DMS 273 (cell line): ENCODE results near the gene STMND1.

Experiments
- DNase-seq: peaks from one replicate; lab custom pipeline; 2025; ENCODE audit not compliant: unreplicated experiment; lab: John Stamatoyannopoulos, UW

The STMND1 gene

DNA sequence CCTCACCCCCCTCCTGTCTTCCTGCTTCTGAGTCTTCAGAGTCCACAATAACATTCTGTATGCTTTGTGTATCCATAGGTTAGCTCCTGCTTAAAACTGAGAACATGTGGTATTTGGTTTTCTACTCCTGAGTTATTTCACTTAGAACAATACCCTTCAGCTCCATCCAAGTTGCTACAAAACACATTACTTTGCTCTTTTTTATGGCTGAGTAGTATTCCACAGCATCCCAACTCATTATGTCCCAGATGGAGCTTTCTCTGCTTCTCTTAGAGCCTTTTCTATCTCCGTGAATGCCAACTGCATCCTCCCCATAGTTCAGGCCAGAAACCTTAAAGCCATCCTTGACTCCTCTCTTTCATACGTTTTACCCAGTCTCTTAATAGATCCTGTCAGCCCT is 55.8 kb downstream of the STMND1 start:
- DNase-seq: no peak

DNA sequence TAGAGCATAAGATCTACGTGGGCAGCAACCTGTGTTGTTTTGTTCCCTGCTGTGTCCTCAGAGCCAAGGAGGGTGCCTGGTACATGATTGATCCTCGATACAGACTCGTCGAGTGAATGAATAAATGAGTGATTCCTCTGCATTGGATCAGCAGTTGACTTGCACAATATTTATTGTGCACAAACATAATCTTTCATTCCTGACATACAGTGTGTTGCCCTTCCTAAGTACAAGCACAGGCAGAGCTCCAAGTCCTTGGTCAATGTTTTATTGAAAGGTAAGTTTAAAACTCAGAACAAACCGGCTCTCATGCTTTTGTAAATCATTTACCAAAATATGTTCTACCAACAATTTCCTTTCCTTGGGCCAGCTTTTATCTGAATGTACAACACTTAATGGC is 57.4 kb downstream of the STMND1 start:
- DNase-seq: no peak

- no peak for DNase-seq
Measured at GRCh38 chr6:17161076-17161475, 59.2 kb downstream of the STMND1 start.

DNA sequence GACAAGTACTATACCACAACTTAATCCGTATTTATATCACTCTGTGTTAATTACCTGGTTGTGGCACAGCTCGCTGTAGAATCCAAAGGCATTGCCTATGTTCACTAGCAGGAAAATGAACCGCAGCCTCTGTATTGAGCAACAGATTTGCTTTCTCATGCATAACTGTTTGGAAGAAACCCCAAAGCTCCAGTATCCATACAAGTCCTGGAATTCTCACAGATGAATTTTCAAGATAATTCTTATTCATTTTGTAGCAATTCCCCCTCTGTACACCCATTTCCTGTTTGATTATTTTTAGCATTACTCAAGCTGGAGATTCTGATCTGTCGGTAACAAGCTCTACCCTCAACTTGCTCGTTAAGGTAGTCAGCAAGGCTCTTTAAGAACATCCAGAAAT is 63.5 kb downstream of the STMND1 start:
- no peak for DNase-seq

- peak; percentile 82 for DNase-seq
Measured at GRCh38 chr6:17167327-17167979, 65.6 kb downstream of the STMND1 start.

GRCh38 chr6:17169291-17169690 is 67.4 kb downstream of the STMND1 start:
- no peak for DNase-seq

GRCh38 chr6:17169711-17170110 is 67.9 kb downstream of the STMND1 start:
- no peak for DNase-seq

DNA sequence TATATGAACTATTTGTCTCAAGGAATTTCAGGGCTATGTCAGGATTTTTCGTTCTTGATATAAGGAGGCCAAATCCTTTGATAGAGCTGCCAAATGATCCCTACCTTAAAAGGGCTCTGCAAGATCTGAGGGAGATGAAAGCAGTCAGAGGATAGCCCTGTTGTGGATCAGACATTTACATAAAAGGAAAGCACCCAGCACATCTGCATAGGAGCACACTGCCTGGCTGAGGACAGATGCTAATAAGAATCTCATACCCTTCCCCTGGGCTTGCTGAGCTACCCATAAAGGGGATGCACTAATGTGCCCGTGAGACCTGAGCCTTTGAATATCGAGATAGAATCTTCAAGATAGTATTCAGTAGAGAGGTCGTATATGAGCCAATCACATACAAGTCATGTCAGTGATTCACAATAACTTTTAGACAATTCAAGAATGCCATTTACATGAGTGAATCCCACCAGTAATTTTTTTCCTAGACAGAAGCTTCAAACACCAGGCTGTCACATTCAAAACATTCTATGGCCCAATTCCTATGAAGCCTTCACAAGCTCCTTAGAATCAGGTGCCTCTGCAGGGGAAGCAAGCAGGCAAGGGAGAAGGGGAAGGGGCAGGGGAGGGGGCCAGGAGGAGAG is 71.1 kb downstream of the STMND1 start:
- no peak for DNase-seq

DNA sequence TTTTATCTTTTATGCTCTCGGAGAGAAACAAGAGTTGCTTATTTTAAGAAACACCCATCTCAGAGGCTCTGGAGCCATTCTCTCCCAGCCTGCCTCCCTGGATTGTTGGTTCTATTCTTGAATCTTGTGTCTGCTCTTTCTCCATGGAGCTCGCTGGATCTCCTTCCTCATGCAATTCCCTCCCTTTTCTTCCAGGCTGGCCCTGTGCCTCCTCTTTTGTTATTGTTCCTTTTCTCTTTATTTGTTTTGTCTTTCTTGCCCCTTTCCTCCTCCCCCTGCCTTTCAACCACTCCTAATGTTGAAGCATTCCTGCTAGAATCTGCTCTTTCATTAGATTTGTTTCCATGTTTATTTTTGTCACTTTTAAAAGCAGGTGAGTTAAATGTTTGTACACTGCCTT is 76.5 kb downstream of the STMND1 start:
- peak; percentile 30 for DNase-seq

GRCh38 chr6:17178754-17179529 is 77.1 kb downstream of the STMND1 start:
- DNase-seq: peak; percentile 92

DNA sequence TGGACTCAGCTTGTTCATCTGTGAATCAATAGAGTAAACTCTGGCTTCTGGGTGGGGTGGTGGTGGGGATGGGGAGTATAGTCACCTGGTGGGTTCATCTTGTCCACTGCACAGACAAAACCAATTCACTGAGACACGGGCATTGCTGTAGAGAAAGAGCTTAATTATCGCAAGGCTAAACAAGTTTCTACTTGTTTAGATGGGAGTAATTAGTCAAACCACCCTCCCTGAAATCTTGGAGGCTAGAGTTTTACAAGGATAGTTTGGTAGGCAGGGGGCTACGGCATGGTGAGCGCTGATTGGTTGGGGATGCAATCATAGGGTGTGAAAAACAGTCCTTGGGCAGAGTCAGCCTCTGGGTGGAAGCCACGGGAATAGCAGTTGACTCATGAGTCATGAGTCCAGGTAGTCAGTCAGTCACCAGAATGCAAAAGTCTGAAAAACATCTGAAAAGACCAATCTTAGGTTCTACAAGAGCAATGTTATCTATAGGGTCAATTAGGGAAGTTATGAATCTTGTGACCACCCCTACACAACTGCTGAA is 77.8 kb downstream of the STMND1 start:
- peak; percentile 49 for DNase-seq
